ENCODE data around the gene CHSY3. TPM values are rescaled to one million over a fixed set of nuclear protein-coding genes. Genes with fewer than 3 reads are reported as not detected.

Gene CHSY3
- total RNA-seq, 1 donor from 2014 or later: 9.4 TPM

DNA sequence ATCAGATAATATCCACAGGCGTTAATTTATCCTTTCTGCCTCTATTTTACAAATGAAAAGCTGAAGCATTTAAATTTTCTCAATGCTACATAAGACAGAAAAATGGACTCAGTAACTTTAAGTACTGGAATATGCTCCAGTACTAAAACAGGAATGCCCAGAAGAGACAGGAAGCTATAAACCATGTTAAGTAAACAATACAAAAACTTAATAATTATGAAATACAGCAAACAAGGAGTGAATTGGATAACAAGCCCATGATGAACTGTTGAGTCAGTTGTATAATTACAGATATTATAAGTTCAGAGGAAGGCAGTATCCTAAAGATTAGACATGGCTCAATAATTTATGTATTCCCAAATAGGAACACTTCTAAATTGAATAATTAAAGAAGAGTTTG is 148.5 kb downstream of the CHSY3 start:
- FAIRE-seq (no peak), DNase-seq (ENCODE audit: low read depth) (no peak)
- no peak overlapping the region for H3K27ac Mint-ChIP-seq (ENCODE audit: unreplicated experiment)
- H3K4me1 ChIP-seq (ENCODE audit: insufficient read depth, low read length): no peaks in the 10 kb centered on the region
- H3K4me2 ChIP-seq (ENCODE audit: low read length): no peak overlapping the region
- no peaks in the 10 kb centered on the region for H3K79me2 ChIP-seq (ENCODE audit: insufficient read depth, low read length)
- TF ChIP-seq, protein P1, sequence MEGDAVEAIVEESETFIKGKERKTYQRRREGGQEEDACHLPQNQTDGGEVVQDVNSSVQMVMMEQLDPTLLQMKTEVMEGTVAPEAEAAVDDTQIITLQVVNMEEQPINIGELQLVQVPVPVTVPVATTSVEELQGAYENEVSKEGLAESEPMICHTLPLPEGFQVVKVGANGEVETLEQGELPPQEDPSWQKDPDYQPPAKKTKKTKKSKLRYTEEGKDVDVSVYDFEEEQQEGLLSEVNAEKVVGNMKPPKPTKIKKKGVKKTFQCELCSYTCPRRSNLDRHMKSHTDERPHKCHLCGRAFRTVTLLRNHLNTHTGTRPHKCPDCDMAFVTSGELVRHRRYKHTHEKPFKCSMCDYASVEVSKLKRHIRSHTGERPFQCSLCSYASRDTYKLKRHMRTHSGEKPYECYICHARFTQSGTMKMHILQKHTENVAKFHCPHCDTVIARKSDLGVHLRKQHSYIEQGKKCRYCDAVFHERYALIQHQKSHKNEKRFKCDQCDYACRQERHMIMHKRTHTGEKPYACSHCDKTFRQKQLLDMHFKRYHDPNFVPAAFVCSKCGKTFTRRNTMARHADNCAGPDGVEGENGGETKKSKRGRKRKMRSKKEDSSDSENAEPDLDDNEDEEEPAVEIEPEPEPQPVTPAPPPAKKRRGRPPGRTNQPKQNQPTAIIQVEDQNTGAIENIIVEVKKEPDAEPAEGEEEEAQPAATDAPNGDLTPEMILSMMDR (IDR thresholded peaks at IDR 0.05; ENCODE audit: insufficient read depth, low read depth, low read length): no peak
- TF ChIP-seq EZH2 (IDR thresholded peaks at IDR 0.05; ENCODE audit: insufficient read depth, low read length): no peak
- no peaks in the 10 kb centered on the region for H3K9me3 Mint-ChIP-seq (ENCODE audit: unreplicated experiment)
- H3K4me3 Mint-ChIP-seq (ENCODE audit: unreplicated experiment): no peak overlapping the region
- H4K20me1 ChIP-seq (ENCODE audit: insufficient read depth, low read length): no peaks in the 10 kb centered on the region
- H3K36me3 ChIP-seq (ENCODE audit: insufficient read depth, low read length): no peaks in the 10 kb centered on the region
- no peaks in the 10 kb centered on the region for H3K4me1 Mint-ChIP-seq (ENCODE audit: low read depth, unreplicated experiment)
- H3K4me3 ChIP-seq (ENCODE audit: insufficient read depth, low read depth, low read length): no peak overlapping the region
- H3K36me3 Mint-ChIP-seq (ENCODE audit: low read depth, unreplicated experiment): no peaks in the 10 kb centered on the region
- H2AFZ ChIP-seq (ENCODE audit: low read depth, low read length): no peak overlapping the region
- no peaks in the 10 kb centered on the region for H3K9me3 ChIP-seq (ENCODE audit: insufficient read depth, low read depth, low read length)
- H3K27ac ChIP-seq (ENCODE audit: low read depth, low read length): no peak overlapping the region
- H3K27me3 Mint-ChIP-seq (ENCODE audit: low read depth, unreplicated experiment): no peaks in the 10 kb centered on the region
- H3K27me3 ChIP-seq (ENCODE audit: insufficient read depth, low read length): no peaks in the 10 kb centered on the region
- no peak overlapping the region for H3K9ac ChIP-seq (ENCODE audit: low read length)

DNA sequence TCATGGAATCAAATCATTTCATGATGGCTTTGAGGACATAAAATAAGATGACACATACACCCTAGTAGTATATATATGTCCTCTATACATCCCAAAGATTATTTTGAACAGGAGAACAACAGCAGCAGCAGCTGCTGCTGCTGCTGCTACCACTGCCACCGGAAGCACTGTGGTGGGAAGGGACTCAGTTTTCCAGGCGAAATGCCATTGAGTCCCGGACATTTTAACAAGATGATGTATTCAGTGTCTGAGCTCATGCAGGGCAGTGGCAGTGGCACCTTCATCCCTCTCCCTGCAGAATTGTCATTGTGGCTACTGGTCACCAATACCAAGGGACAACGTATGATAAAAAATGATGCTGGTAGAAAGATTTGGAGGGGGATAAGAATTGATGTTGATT is 151.3 kb downstream of the CHSY3 start:
- H3K4me2 ChIP-seq (ENCODE audit: low read length): no peak overlapping the region
- H3K4me1 Mint-ChIP-seq (ENCODE audit: low read depth, unreplicated experiment): no peaks in the 10 kb centered on the region
- no peaks in the 10 kb centered on the region for H3K79me2 ChIP-seq (ENCODE audit: insufficient read depth, low read length)
- DNase-seq (ENCODE audit: low read depth) (no peak), FAIRE-seq (no peak)
- no peak overlapping the region for H2AFZ ChIP-seq (ENCODE audit: low read depth, low read length)
- TF ChIP-seq, protein P1 (IDR thresholded peaks at IDR 0.05; ENCODE audit: insufficient read depth, low read depth, low read length): no peak
- no peak for TF ChIP-seq EZH2 (IDR thresholded peaks at IDR 0.05; ENCODE audit: insufficient read depth, low read length)
- H3K9ac ChIP-seq (ENCODE audit: low read length): no peak overlapping the region
- no peaks in the 10 kb centered on the region for H3K4me1 ChIP-seq (ENCODE audit: insufficient read depth, low read length)
- peaks cover 3% of the 10 kb centered on the region for H3K36me3 Mint-ChIP-seq (ENCODE audit: low read depth, unreplicated experiment)
- no peak overlapping the region for H3K4me3 ChIP-seq (ENCODE audit: insufficient read depth, low read depth, low read length)
- H3K4me3 Mint-ChIP-seq (ENCODE audit: unreplicated experiment): no peak overlapping the region
- no peak overlapping the region for H3K27ac ChIP-seq (ENCODE audit: low read depth, low read length)
- H4K20me1 ChIP-seq (ENCODE audit: insufficient read depth, low read length): no peaks in the 10 kb centered on the region
- no peak overlapping the region for H3K27ac Mint-ChIP-seq (ENCODE audit: unreplicated experiment)
- H3K9me3 Mint-ChIP-seq (ENCODE audit: unreplicated experiment): peaks cover 3% of the 10 kb centered on the region
- no peaks in the 10 kb centered on the region for H3K27me3 Mint-ChIP-seq (ENCODE audit: low read depth, unreplicated experiment)
- H3K27me3 ChIP-seq (ENCODE audit: insufficient read depth, low read length): no peaks in the 10 kb centered on the region
- H3K9me3 ChIP-seq (ENCODE audit: insufficient read depth, low read depth, low read length): no peaks in the 10 kb centered on the region
- no peaks in the 10 kb centered on the region for H3K36me3 ChIP-seq (ENCODE audit: insufficient read depth, low read length)

DNA sequence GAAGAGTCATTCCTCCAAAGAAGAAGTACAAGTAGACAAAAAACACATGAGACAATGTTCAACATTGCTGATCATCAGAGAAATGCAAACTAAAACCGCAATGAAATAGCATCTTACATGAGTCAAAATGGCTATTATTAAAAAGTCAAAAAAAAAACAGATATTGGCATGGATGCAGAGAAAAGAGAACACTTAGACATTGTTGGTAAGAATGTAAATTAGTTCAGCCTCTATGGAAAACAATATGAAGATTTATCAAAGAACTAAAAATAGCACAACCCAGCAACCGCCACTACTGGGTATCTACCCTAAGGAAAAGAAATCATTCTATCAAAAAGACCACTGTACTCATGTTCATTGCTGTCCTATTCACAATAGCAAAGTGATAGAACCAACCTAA is 157.5 kb downstream of the CHSY3 start:
- H3K9ac ChIP-seq (ENCODE audit: low read length): no peak overlapping the region
- Mint-ChIP-seq H3K4me3 (ENCODE audit: unreplicated experiment) (no peak overlapping the region), H3K9me3 (ENCODE audit: unreplicated experiment) (peaks cover 3% of the 10 kb centered on the region), H3K36me3 (ENCODE audit: low read depth, unreplicated experiment) (peaks cover 3% of the 10 kb centered on the region), H3K27me3 (ENCODE audit: low read depth, unreplicated experiment) (no peaks in the 10 kb centered on the region), H3K27ac (ENCODE audit: unreplicated experiment) (no peak overlapping the region), H3K4me1 (ENCODE audit: low read depth, unreplicated experiment) (no peaks in the 10 kb centered on the region)
- H2AFZ ChIP-seq (ENCODE audit: low read depth, low read length): no peak overlapping the region
- H3K4me2 ChIP-seq (ENCODE audit: low read length): no peak overlapping the region
- H4K20me1 ChIP-seq (ENCODE audit: insufficient read depth, low read length): no peaks in the 10 kb centered on the region
- H3K4me1 ChIP-seq (ENCODE audit: insufficient read depth, low read length): no peaks in the 10 kb centered on the region
- H3K27ac ChIP-seq (ENCODE audit: low read depth, low read length): no peak overlapping the region
- H3K27me3 ChIP-seq (ENCODE audit: insufficient read depth, low read length): no peaks in the 10 kb centered on the region
- peak; percentile 63 for FAIRE-seq
- H3K79me2 ChIP-seq (ENCODE audit: insufficient read depth, low read length): no peaks in the 10 kb centered on the region
- H3K36me3 ChIP-seq (ENCODE audit: insufficient read depth, low read length): no peaks in the 10 kb centered on the region
- no peak for DNase-seq (ENCODE audit: low read depth)
- TF ChIP-seq EZH2 (IDR thresholded peaks at IDR 0.05; ENCODE audit: insufficient read depth, low read length): no peak
- TF ChIP-seq, protein P1 (IDR thresholded peaks at IDR 0.05; ENCODE audit: insufficient read depth, low read depth, low read length): no peak
- no peaks in the 10 kb centered on the region for H3K9me3 ChIP-seq (ENCODE audit: insufficient read depth, low read depth, low read length)
- no peak overlapping the region for H3K4me3 ChIP-seq (ENCODE audit: insufficient read depth, low read depth, low read length)
